Cerebellar nuclear complex (tissue), 1 donor: ENCODE measurements around the gene RTKN2.

Source experiments
- DNase-seq, 2 experiments: peaks; one replicate each; lab custom pipeline; 2025; lab: John Stamatoyannopoulos, UW

RTKN2 gene

DNA sequence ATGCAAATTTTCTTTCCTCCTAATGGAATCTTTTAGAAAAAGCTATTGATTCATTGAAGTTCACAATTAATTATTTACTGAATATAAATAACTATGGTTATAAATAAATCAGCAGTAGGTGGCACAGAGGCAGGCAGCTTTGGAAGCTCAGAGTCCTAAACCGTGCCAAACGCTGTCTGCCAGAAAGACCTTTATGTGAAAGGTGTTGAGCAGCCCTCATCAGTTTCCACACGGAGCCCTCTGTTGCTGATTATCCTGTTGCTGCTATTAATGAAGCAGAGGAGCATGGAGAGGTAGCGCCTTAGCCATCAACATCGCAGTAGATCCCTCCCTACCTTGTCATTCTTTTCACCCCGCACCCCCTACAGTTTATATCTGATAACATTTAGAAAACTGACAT is 51.0 kb downstream of the RTKN2 start:
- no peak for DNase-seq

GRCh38 chr10:62214364-62214874 is 54.2 kb downstream of the RTKN2 start:
- DNase-seq, result no peak

DNA sequence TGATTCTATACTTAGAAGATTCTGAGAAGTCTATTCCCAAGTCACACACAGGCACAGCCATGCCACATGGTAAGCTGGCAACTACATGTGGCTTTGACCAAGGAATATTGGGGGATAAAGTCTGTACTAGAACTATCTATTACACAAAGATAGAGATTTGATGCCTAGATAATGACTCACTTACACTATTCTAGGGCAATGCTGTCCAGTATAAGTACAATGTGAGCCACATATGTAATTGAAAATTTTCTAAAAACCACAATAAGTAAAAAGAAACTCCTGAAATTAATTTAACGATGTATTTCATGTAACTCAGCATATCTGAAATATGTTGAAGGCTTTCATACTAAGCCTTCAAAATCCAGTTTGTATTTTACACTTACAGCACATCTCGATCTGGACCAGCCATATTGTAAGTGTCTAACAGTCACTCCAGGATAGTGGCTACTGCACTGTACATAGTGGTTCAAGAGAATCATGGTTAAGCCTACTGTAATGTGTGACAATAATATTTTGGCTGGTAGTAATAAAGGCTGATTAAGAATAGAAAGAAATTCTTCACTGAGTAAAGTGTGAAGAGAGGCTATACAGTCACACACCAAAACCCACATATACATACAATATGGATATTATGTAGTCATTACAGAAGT is 62.8 kb downstream of the RTKN2 start:
- DNase-seq, result no peak

- DNase-seq, result no peak
Observed at GRCh38 chr10:62199584-62199983, 69.1 kb downstream of the RTKN2 start.

DNA sequence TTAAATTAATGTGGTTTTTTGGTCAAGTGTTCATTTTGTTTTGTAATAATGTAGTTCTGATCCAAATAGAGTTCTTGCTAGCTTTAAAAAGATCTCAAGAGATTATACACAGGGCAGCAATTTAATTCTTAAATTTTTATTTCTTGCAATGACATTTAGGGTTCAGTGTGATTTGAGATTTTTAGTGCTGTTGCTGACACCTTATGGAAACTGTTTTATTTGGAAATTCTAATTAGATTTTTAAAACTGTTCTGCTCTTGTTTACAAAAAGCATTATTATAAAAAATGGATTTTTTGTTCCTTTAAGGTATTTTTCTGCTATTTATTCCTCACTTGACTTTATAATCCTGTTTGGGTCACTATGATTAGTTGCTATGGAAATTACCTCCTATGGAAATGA is 72.1 kb downstream of the RTKN2 start:
- no peak for DNase-seq

DNA sequence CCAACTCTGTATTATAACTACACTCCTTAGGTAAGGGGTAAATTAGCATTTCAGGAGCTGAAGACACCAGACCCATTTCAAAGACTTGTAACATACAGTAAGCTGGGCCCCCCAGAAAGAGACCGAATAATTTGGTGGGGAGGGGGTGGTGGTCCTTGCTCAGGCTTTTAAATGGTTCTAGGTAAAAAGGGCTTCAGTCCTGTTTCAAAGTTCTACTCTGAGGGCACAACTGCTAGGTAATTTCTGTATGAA is 73.0 kb downstream of the RTKN2 start:
- DNase-seq, result no peak

GRCh38 chr10:62194924-62195674 is 73.5 kb downstream of the RTKN2 start:
- DNase-seq, result no peak

- no peak for DNase-seq
Observed at GRCh38 chr10:62193479-62193878, 75.2 kb downstream of the RTKN2 start.

- no peak for DNase-seq
Observed at GRCh38 chr10:62189131-62189530, 79.5 kb downstream of the RTKN2 start.

- DNase-seq, result no peak
Observed at GRCh38 chr10:62188021-62188616, 80.5 kb downstream of the RTKN2 start.

DNA sequence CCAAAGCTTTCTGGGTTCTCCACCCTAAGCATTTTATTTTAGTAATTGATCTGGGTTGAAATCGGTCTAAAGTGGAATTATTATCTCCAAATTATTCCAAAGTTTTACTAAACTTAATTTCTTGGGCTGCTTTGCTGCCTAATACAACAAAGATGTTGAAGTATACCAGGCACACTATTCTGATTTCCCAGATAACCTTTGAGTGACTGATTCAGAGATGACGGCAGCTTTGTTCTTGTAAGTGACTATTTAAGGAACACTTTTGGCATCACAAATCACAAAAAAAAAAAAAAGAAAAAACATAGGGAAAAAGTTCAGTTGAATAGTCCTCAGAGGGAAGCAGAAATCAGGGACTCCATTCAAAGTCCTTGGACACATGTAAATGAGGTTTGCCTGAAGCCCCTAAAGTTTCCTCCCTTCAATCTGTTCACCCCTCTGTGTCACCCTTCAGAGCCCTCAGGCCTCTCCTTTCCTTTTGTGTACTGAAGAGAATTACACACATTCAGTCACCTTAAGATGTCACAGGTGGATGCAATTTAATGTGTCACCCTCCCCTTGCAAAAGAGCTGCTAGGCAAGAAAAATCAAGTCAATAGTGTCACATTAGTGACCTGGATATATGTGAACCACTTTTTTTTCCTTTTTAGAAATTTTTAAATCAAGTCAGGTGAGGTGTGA is 81.5 kb downstream of the RTKN2 start:
- no peak for DNase-seq

DNA sequence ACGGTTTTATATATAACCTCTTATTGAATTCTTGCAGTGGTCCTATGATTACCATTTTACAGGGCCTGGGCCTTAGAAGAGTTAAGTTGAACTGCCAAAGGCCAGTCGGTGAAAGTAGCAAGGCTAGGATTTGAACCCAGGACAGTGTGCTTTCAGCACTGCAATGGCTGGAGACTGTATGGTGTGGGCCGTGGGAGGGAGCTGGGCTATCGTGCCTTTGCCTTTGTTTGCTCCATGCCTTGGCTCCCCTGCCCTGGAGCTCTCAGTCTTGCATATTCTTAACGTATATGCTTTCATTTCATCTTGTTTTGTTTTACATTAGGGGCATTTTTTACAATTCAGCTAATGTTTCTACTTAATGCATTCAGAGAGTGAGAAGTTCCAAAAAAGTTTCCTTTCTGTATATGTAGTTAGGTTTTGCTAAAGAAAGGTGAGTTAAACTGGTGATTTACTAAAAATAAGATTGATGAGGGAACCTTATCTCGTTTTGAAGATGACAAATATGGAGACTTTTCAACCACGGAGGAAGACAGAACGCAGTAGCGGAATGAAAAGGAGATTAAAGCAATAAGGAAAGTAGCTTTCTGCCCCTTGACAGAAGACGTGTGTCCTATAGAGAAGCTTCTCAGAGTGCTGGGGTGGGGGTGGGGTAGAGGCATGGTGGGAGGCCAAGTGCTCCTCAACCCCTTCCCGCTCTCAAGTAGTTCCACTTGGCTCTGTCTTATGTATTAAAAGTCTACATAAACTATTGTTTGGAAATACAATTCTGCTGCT is 82.5 kb downstream of the RTKN2 start:
- no peak for DNase-seq

GRCh38 chr10:62183857-62184795 is 84.5 kb downstream of the RTKN2 start:
- DNase-seq, result no peak

DNA sequence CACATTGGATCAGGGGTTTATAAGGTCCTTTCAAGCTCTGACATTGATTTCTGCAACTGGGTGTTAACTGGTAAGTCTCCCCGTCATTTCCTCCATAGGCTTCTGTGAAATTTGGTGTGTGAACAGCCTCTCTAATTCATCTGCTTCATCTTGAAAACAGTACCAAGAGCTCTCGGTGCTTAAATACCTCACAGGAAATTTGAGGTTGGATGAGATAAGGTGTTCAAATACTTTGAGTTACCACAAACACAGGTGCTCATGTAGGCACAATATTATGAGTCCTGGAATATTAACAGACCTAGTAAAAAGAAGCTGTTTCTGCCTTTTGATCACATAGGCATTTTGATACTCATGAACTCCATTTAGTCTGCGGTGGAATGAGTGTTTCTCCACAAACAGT is 85.2 kb downstream of the RTKN2 start:
- no peak for DNase-seq

- DNase-seq, result no peak
Observed at GRCh38 chr10:62182595-62182994, 86.0 kb downstream of the RTKN2 start.

- no peak for DNase-seq
Observed at GRCh38 chr10:62182171-62182570, 86.5 kb downstream of the RTKN2 start.

GRCh38 chr10:62180677-62181076 is 88.0 kb downstream of the RTKN2 start:
- no peak for DNase-seq

DNA sequence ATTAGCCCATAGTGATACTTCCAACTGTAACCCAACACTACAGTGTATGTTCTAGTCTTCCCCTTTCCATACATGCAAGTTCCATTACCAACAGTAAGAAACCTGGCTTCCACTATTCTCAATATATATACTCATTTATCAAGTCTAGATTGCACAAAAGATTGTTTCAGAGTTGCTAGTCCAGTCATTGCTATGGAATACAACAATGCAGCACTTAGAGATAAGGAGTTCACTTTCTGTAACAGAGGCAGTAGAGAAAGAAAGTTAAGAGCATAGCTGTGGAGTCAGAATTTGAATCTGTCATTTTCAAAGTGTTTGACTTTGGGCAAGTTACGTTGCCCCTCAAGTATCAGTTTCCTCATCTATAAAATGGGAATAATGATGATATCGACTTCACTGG is 90.1 kb downstream of the RTKN2 start:
- DNase-seq, result no peak

DNA sequence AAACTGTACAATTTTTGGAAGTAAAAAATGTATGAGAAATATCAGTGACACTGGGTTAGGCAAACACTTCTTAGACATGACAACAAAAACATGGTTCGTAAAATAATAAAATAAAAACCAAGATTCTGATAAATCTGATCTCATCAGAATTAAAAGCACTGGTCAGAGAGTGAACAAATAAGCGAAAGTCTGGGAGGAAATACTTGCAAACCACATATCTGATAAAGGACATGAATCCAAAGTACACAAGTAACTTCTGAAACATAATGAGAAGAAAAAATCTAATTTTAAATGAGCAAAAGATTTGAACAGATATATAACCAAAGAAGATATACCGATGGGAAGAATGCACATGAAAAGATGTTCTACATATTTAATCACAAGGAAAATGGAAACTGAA is 91.5 kb downstream of the RTKN2 start:
- no peak for DNase-seq

DNA sequence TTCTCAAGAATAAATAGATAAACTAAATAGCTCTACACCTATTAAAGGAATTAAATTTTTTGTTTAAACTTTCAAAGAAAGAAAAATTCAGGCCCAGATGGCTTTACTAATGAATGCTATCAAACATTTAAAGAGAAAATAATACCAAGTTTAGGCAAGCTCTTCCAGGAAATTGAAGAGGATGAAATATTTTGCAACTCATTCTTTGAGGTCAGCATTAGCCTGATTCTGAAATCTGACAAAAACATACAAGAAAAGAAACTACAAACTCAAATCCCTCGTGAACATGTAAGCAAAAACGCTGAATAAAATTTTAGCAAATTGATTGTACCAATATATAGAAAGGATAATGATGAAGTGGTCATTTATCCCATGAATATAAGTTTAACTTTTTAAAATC is 93.4 kb downstream of the RTKN2 start:
- DNase-seq, result no peak

DNA sequence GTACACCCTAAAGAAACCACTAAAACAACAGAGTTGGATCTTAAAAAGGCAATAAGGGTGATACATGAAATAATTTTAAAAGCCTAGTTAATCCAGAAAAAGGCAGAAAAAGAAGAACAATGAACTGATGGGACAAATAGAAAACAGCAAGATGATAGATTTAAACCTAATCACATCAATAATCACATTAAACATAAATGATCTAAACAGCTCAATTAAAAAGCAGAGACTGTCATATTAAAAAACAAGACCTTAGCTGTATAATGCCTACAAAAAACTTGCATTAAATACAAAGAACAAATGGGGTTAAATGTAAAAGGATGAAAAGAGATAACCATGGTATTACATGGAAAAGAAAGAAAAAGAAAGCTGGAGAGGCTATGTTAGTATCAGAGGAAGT is 96.2 kb downstream of the RTKN2 start:
- no peak for DNase-seq
